Astrocyte of the spinal cord (primary cell): ENCODE measurements around the gene ANKRD12.

Experiments
- DNase-seq: peaks from one replicate; pipeline ENCODE4 v3.0.0; 2011; ENCODE audit warnings: low read depth, low spot score
- H3K4me3 ChIP-seq: 2 replicates; pipeline ENCODE4 v1.5.1; 2011; ENCODE audit warnings: low read depth, mild to moderate bottlenecking, low read length, moderate library complexity
- CTCF ChIP-seq: IDR thresholded peaks from 2 replicates; pipeline ENCODE4 v1.5.1; 2012; ENCODE audit warnings: low read depth, mild to moderate bottlenecking, low read length, inconsistent platforms
- in situ Hi-C: cut with HindIII; loops from 2 replicates; pipeline ENCODE4 v1.10.0; 2017; ENCODE audit warnings: low sequenced_read_pairs

Gene ANKRD12

GRCh38 chr18:9329471-9329870, 192.9 kb downstream of the ANKRD12 start:
- no peak overlapping the region for H3K4me3 ChIP-seq
- DNase-seq: no peak
- no peak for TF ChIP-seq CTCF
- in situ Hi-C loops: no loop called here

GRCh38 chr18:9330419-9330818, 193.8 kb downstream of the ANKRD12 start:
- TF ChIP-seq CTCF: no peak
- H3K4me3 ChIP-seq: no peak overlapping the region
- in situ Hi-C loops: no loop called here
- no peak for DNase-seq

GRCh38 chr18:9333441-9334328, 197.1 kb downstream of the ANKRD12 start:
- in situ Hi-C loops: no loop called here
- peak; percentile 4 for TF ChIP-seq CTCF
- DNase-seq: no peak
- peak overlapping the region; percentile 51 for H3K4me3 ChIP-seq

GRCh38 chr18:9334329-9334972, 197.9 kb downstream of the ANKRD12 start, which contains the start of gene TWSG1:
TSS of gene TWSG1 (plus strand) at chr18:9334773. CDS start at chr18:9337230, 2,457 bp downstream.
- DNase-seq: peak; percentile 97
- peak within 1 kb of the TSS; percentile 67 for H3K4me3 ChIP-seq
- peak; percentile 50 for TF ChIP-seq CTCF
- in situ Hi-C loops: no loop called here

- peak overlapping the region; percentile 67 for H3K4me3 ChIP-seq
- no peak for TF ChIP-seq CTCF
- in situ Hi-C loops: no loop called here
- DNase-seq: peak; percentile 41
Observed at GRCh38 chr18:9334973-9335696, 198.6 kb downstream of the ANKRD12 start.
